ENCODE data around the gene SPAG6.

- TF ChIP-seq ZNF274 (IDR thresholded peaks at IDR 0.05; ENCODE audit: borderline replicate concordance, low read depth, low read length) (no peak), TCF7L2 (IDR thresholded peaks at IDR 0.05; ENCODE audit: low read depth, low read length) (no peak)
These were observed 36.0 kb downstream of the SPAG6 start for GRCh38 chr10:22381262-22381661.
